NB4 (cell line): ENCODE measurements around the gene ROMO1.

Source experiments
- MYC ChIP-seq: IDR thresholded peaks from 2 replicates; pipeline ENCODE4 v1.6.1; 2011; ENCODE audit warnings: low read depth, low read length
- POLR2A ChIP-seq: IDR thresholded peaks from 2 replicates; pipeline ENCODE4 v1.6.1; 2011; ENCODE audit warnings: mild to moderate bottlenecking; ENCODE audit not compliant: insufficient read length; ENCODE audit errors: extremely low read depth
- TF ChIP-seq, protein P1 (sequence below): IDR thresholded peaks from one replicate; pipeline ENCODE4 v1.5.1; 2012; ENCODE audit warnings: low read depth, low read length
- TF ChIP-seq, protein P2 (sequence below): IDR thresholded peaks from 2 replicates; pipeline ENCODE4 v1.6.1; 2011; ENCODE audit warnings: low read depth, low read length

DNA sequence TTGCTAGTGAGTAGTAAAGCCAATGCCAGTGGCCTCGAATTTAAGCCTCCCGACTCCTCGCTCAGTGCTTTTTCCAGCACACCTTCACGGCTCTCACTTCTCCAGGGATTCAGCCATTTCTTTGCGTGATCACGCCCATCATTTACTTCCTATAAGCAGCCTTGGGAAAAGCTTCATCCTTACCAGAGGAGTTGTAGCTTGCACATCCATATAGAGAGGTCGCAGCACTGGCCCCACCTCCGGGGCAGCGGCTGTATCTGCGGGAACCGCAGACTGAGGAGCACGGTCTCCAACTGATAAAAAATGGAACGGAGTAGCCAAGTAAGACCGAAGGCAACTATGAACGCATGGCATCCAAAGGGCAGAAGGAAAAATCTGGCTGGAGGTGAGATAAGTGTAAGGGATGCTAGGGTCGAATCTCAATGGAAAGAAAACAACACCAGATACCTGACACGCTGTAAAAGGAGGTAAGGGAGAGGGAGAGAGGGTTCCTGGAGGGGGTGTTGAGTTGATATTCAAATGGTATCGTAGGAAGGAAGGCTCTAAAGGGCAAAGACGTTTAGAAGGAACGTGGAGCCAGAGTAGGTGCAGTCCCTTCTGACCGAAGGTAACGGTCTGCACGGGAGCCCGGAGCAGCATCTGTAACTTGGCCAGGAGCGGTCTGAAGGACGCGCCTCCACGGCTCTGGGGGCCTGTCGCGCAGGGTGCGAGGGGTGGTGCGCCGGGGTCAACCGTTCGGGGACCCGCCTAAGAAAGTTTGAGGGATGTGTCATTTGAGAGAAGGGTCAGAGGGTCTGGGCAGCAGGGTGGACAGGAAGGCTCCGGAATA, 693 bp upstream of the ROMO1 start:
- no peak for TF ChIP-seq POLR2A
- TF ChIP-seq, protein P1, sequence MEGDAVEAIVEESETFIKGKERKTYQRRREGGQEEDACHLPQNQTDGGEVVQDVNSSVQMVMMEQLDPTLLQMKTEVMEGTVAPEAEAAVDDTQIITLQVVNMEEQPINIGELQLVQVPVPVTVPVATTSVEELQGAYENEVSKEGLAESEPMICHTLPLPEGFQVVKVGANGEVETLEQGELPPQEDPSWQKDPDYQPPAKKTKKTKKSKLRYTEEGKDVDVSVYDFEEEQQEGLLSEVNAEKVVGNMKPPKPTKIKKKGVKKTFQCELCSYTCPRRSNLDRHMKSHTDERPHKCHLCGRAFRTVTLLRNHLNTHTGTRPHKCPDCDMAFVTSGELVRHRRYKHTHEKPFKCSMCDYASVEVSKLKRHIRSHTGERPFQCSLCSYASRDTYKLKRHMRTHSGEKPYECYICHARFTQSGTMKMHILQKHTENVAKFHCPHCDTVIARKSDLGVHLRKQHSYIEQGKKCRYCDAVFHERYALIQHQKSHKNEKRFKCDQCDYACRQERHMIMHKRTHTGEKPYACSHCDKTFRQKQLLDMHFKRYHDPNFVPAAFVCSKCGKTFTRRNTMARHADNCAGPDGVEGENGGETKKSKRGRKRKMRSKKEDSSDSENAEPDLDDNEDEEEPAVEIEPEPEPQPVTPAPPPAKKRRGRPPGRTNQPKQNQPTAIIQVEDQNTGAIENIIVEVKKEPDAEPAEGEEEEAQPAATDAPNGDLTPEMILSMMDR = no peak
- no peak for TF ChIP-seq MYC
- TF ChIP-seq, protein P2, sequence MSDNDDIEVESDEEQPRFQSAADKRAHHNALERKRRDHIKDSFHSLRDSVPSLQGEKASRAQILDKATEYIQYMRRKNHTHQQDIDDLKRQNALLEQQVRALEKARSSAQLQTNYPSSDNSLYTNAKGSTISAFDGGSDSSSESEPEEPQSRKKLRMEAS = no peak
